AG10803 (cell line): ENCODE data around the gene SPATS2L.
A peak's percentile ranks its signal among the peaks of the same experiment; 100 is the strongest.

Experiments used
- DNase-seq: peaks from one replicate; pipeline ENCODE4 v3.0.0; 2010; ENCODE audit warnings: low read depth
- H3K4me3 ChIP-seq: 2 replicates; pipeline ENCODE4 v1.5.1; 2011; ENCODE audit warnings: mild to moderate bottlenecking, low read length, control low read depth
- CTCF ChIP-seq: conservative IDR thresholded peaks from 2 replicates; pipeline ENCODE4 v1.5.1; 2011; ENCODE audit warnings: mild to moderate bottlenecking, low read length, control low read depth, inconsistent platforms

SPATS2L gene

GRCh38 chr2:200345975-200346374 is 39.5 kb downstream of the SPATS2L start:
- TF ChIP-seq CTCF, result no peak
- H3K4me3 ChIP-seq, result no peak overlapping the region
- DNase-seq, result peak; percentile 18

GRCh38 chr2:200347301-200347700 is 40.8 kb downstream of the SPATS2L start:
- DNase-seq, result no peak
- no peak overlapping the region for H3K4me3 ChIP-seq
- TF ChIP-seq CTCF, result no peak

GRCh38 chr2:200348897-200349563 is 42.5 kb downstream of the SPATS2L start:
- DNase-seq, result no peak
- no peak for TF ChIP-seq CTCF
- no peak overlapping the region for H3K4me3 ChIP-seq

GRCh38 chr2:200349868-200350267 is 43.4 kb downstream of the SPATS2L start:
- no peak for TF ChIP-seq CTCF
- DNase-seq, result no peak
- H3K4me3 ChIP-seq, result no peak overlapping the region

- H3K4me3 ChIP-seq, result no peak overlapping the region
- peak; percentile 88 for DNase-seq
- TF ChIP-seq CTCF, result no peak
Measured at GRCh38 chr2:200350850-200351285, 44.4 kb downstream of the SPATS2L start.

GRCh38 chr2:200351815-200352214 is 45.3 kb downstream of the SPATS2L start:
- H3K4me3 ChIP-seq, result no peak overlapping the region
- no peak for TF ChIP-seq CTCF
- no peak for DNase-seq

- H3K4me3 ChIP-seq, result no peak overlapping the region
- DNase-seq, result peak; percentile 80
- no peak for TF ChIP-seq CTCF
Measured at GRCh38 chr2:200352636-200353035, 46.1 kb downstream of the SPATS2L start.
